Panc1 (cell line): ENCODE measurements around the gene SRC. TPM values are rescaled to one million over a fixed set of nuclear protein-coding genes. Genes with fewer than 3 reads are reported as not detected.

Source experiments
- ATAC-seq: fragments of 200-7000 bp; cut with Tn5 transposase; 2 replicates; pipeline ENCODE4 v1.9.1; 2020; ENCODE audit warnings: mild to moderate bottlenecking, moderate library complexity
- BruUV-seq: library from RNA; stranded (reverse); fragments of 400-500 nt; replicated peaks from 2 replicates; lab custom pipeline; 2021; lab: Mats Ljungman, UMichigan
- CTCF ChIA-PET: fragments of 300-600 bp; sonication (Branson Sonifier 250); formaldehyde crosslinking; loops from one replicate; lab custom pipeline; 2022; ENCODE audit warnings: antibody characterized with exemption; lab: Charles Lee
- POLR2A ChIA-PET: fragments of 300-600 bp; sonication (Branson Sonifier 250); formaldehyde crosslinking; loops from one replicate; lab custom pipeline; 2022; ENCODE audit warnings: antibody characterized with exemption; lab: Charles Lee
- DNase-seq: peaks from one replicate; pipeline ENCODE4 v3.0.0-alpha.2; 2010; ENCODE audit warnings: low read depth, low spot score
- H3K27ac ChIP-seq: 2 replicates; pipeline ENCODE4 v1.5.1; 2011; ENCODE audit warnings: mild to moderate bottlenecking, low read length, inconsistent platforms
- H3K27me3 ChIP-seq: fragments of 200-500 bp; sonication (Bioruptor generic); 2 replicates; pipeline ENCODE4 v1.6.0; 2014; ENCODE audit warnings: low read length, inconsistent platforms; ENCODE audit not compliant: control insufficient read depth, insufficient read depth
- H3K36me3 ChIP-seq: fragments of 200-500 bp; sonication (Bioruptor generic); 2 replicates; pipeline ENCODE4 v1.5.1; 2014; ENCODE audit warnings: inconsistent platforms, mild to moderate bottlenecking, low read length, moderate library complexity; ENCODE audit not compliant: control insufficient read depth, insufficient read depth
- H3K4me1 ChIP-seq: 2 replicates; pipeline ENCODE4 v1.5.1; 2011; ENCODE audit warnings: inconsistent platforms, mild to moderate bottlenecking, low read length, moderate library complexity; ENCODE audit not compliant: control insufficient read depth, insufficient read depth
- H3K4me3 ChIP-seq, 2 experiments: 2 replicates each; pipeline ENCODE4 v1.5.1; 2011 to 2012; ENCODE audit warnings: low read depth in 2 of 2, low read length in 2 of 2, mild to moderate bottlenecking in 2 of 2, inconsistent platforms in 1 of 2, moderate library complexity in 1 of 2
- H3K9me3 ChIP-seq: fragments of 200-500 bp; sonication (Bioruptor generic); 2 replicates; pipeline ENCODE4 v1.5.1; 2014; ENCODE audit warnings: low read depth, mild to moderate bottlenecking, inconsistent platforms, low read length, moderate library complexity; ENCODE audit not compliant: control insufficient read depth, insufficient read depth
- POLR2AphosphoS5 ChIP-seq: IDR thresholded peaks from 2 replicates; pipeline ENCODE4 v1.6.1; 2012; ENCODE audit warnings: mild to moderate bottlenecking, low read depth, low read length, moderate library complexity
- SIN3A ChIP-seq: IDR thresholded peaks from 2 replicates; pipeline ENCODE4 v1.6.1; 2012; ENCODE audit warnings: low read depth, mild to moderate bottlenecking, low read length, moderate library complexity, borderline replicate concordance; ENCODE audit not compliant: insufficient read depth
- TCF7L2 ChIP-seq: IDR thresholded peaks from 2 replicates; pipeline ENCODE4 v1.6.1; 2011; ENCODE audit warnings: mild to moderate bottlenecking, low read depth, low read length, inconsistent platforms
- in situ Hi-C: cut with HindIII; loops from 2 replicates; pipeline ENCODE4 v1.10.0; 2016; ENCODE audit warnings: low sequenced_read_pairs, low pct_unique_long_range_greater_than_20kb
- intact Hi-C: fragments of 100-400 bp; cut with micrococcal nuclease; formaldehyde crosslinking; loops from one replicate; pipeline ENCODE4 v1.10.0; 2022; ENCODE audit not compliant: unreplicated experiment
- total RNA-seq: library from RNA; stranded (reverse); gene quantifications from one replicate; pipeline ENCODE4 v1.2.1, GENCODE V29; 2021; ENCODE audit not compliant: unreplicated experiment
- TF ChIP-seq, protein P1 (sequence below): fragments of 450-650 bp; IDR thresholded peaks from 2 replicates; pipeline ENCODE4 v1.5.1; 2017; ENCODE audit warnings: mild to moderate bottlenecking
- TF ChIP-seq, protein P2 (sequence below), 2 experiments: IDR thresholded peaks; 2 replicates each; pipeline ENCODE4 v1.6.1; 2011 to 2012; ENCODE audit warnings: low read depth in 2 of 2, control low read depth in 1 of 2, low read length in 1 of 2, mild to moderate bottlenecking in 1 of 2, moderate library complexity in 1 of 2; ENCODE audit not compliant: insufficient read depth in 1 of 2

Gene SRC
- total RNA-seq, 1 experiment from 2014 or later = 24.9 TPM

DNA sequence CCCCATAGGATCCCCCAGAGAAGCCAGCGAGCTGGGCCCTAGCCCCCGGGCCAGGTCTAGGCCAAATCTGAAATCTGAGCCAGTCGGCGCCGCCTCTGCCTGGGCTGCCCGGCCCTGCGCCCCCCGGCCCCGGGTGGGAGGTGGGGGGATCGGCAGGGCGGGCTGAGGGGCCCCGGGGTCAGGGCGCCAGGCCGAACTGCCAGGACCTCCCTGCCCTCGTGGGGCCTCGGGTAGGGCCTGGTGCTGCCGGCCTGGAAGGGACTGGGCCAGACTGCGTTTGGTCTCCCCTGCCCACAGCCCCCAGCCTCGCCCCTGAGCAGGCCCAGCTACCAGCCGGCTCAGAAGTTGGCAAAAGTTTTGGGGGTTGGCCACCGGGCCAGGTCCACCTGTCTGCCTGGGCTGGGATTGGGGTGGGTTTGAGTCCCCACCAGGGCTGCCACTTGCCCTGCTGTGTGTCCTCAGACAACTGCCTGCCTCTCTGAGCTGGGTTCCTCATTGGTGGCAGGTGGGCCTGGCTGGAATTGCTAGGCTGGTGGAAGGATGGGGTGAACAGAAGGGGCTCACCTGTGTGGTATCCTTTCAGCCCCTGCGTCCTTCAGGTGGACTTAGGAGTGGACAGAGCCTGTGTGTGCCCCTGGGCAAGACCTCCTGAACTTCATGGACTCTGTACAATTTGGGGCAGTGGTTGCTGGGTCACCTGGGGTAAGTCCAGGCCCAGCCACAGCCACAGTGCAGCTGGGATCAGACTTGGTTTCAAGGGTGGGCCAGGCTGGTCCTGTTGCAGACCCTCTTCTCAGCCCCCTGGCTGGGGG lies 801 bp downstream of the SRC start:
- Histone ChIP-seq H3K4me3 (peak overlapping the region; percentile 40 to 44), H3K27me3 (no peaks in the 10 kb centered on the region), H3K4me1 (peaks cover 6% of the 10 kb centered on the region), H3K27ac (peak overlapping the region; percentile 54), H3K36me3 (no peaks in the 10 kb centered on the region), H3K9me3 (no peaks in the 10 kb centered on the region)
- peak; percentile 12; the same call in 1 of the 2 replicates for ATAC-seq
- CTCF ChIA-PET = no interaction called here
- no peak for DNase-seq
- intact Hi-C loops = no loop called here
- POLR2A ChIA-PET = interaction anchor here (0.5 kb wide), 1 partner anchor 151 kb away, joined by 6 read pairs; no protein-coding TSS in a partner anchor
- BruUV-seq = no TSS peak
- in situ Hi-C loops = no loop called here
- TF ChIP-seq, protein P1, sequence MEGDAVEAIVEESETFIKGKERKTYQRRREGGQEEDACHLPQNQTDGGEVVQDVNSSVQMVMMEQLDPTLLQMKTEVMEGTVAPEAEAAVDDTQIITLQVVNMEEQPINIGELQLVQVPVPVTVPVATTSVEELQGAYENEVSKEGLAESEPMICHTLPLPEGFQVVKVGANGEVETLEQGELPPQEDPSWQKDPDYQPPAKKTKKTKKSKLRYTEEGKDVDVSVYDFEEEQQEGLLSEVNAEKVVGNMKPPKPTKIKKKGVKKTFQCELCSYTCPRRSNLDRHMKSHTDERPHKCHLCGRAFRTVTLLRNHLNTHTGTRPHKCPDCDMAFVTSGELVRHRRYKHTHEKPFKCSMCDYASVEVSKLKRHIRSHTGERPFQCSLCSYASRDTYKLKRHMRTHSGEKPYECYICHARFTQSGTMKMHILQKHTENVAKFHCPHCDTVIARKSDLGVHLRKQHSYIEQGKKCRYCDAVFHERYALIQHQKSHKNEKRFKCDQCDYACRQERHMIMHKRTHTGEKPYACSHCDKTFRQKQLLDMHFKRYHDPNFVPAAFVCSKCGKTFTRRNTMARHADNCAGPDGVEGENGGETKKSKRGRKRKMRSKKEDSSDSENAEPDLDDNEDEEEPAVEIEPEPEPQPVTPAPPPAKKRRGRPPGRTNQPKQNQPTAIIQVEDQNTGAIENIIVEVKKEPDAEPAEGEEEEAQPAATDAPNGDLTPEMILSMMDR = no peak
- TF ChIP-seq POLR2AphosphoS5 (no peak), TCF7L2 (no peak), SIN3A (no peak)
- TF ChIP-seq, protein P2, sequence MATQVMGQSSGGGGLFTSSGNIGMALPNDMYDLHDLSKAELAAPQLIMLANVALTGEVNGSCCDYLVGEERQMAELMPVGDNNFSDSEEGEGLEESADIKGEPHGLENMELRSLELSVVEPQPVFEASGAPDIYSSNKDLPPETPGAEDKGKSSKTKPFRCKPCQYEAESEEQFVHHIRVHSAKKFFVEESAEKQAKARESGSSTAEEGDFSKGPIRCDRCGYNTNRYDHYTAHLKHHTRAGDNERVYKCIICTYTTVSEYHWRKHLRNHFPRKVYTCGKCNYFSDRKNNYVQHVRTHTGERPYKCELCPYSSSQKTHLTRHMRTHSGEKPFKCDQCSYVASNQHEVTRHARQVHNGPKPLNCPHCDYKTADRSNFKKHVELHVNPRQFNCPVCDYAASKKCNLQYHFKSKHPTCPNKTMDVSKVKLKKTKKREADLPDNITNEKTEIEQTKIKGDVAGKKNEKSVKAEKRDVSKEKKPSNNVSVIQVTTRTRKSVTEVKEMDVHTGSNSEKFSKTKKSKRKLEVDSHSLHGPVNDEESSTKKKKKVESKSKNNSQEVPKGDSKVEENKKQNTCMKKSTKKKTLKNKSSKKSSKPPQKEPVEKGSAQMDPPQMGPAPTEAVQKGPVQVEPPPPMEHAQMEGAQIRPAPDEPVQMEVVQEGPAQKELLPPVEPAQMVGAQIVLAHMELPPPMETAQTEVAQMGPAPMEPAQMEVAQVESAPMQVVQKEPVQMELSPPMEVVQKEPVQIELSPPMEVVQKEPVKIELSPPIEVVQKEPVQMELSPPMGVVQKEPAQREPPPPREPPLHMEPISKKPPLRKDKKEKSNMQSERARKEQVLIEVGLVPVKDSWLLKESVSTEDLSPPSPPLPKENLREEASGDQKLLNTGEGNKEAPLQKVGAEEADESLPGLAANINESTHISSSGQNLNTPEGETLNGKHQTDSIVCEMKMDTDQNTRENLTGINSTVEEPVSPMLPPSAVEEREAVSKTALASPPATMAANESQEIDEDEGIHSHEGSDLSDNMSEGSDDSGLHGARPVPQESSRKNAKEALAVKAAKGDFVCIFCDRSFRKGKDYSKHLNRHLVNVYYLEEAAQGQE (IDR thresholded peaks at IDR 0.05; ENCODE audit: insufficient read depth in 1 of 2, low read depth in 2 of 2, low read length in 1 of 2) = no peak

DNA sequence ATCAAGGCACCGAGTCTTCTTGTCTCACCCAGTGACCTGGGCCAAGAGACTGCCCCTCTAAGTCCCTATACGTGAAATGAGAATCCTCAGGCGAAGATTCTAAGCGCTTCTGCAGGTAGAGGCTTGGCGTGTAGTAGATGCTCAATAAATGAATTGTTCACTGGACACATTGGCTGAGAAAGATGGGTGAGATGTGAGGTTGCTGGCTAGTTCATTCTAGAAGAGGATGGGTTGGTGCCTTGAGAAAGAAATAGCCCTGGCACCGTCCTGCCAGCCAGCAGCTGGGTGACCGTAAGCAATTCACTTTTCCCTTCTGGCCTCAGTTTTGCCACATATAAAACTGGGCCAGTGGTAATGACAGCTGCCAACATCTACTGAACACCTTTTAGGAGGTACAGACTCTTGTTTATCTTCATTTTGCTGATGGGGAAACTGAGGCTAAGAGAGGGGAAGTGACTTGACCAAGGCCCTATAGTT lies 1.4 kb downstream of the SRC start:
- ATAC-seq = no peak
- intact Hi-C loops = no loop called here
- TF ChIP-seq, protein P2 (IDR thresholded peaks at IDR 0.05; ENCODE audit: insufficient read depth in 1 of 2, low read depth in 2 of 2, low read length in 1 of 2) = no peak
- TF ChIP-seq SIN3A = no peak
- TF ChIP-seq TCF7L2 = no peak
- TF ChIP-seq, protein P1 = no peak
- no peak for TF ChIP-seq POLR2AphosphoS5
- Histone ChIP-seq H3K4me1 (peaks cover 6% of the 10 kb centered on the region), H3K36me3 (no peaks in the 10 kb centered on the region), H3K27ac (no peak overlapping the region), H3K4me3 (peak overlapping the region in 1 of 2 experiments; percentile 40; a peak in 2 of 4 replicates), H3K27me3 (no peaks in the 10 kb centered on the region), H3K9me3 (no peaks in the 10 kb centered on the region)
- ChIA-PET POLR2A (no interaction called here), CTCF (no interaction called here)
- in situ Hi-C loops = no loop called here
- BruUV-seq = TSS peak; percentile 70
- DNase-seq = no peak
